Stimulated activated naive CD4-positive, alpha-beta T cell (primary cell): ENCODE data around the gene POLR3K.
"Not testable (repeated sequence)": the region's sequence is repeated elsewhere in the genome, so short reads cannot be mapped to it uniquely, and the experiment has no call there.

Experiments
- DNase-seq, 6 experiments: peaks; one replicate each; lab custom pipeline; 2025; lab: John Stamatoyannopoulos, UW

POLR3K gene

GRCh38 chr16:63998-64913 lies 10.8 kb upstream of the POLR3K start:
- no peak for DNase-seq

GRCh38 chr16:63466-63865 lies 10.1 kb upstream of the POLR3K start:
- no peak for DNase-seq

- DNase-seq = no peak
These were observed 9.6 kb upstream of the POLR3K start for GRCh38 chr16:62968-63391.

DNA sequence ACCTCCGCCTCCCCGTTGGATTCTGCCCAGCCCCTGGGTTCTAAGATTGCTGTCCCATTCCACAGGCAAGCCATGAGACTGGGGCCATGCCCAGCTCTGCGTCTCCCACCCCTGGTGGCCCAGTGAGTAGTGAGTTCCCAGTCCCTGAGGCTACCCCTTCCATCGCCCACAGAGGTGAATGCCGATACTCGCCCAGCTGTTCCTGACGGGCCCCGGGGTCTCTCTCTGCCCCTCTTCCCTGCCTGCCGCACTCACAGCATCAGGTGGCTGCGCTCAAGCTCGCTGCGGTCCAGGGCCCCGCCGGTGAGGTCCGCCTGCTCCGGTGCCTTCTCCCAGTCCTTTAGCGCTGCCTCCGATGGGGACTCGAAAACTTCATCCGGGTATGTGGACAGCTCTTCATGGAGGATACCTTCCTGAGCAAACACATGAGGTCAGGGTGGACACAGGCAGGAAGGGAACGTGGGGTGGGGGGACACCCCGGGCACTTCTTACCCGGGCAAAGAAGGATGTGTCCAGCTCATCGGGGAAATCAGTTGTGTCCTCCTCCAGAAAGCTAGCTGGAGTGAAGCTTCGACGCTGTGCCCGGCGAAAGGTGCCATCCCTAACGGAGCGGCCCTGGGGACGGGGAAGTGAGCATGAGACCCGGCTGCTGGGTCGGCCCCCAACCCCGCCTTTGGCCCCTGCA lies 9.0 kb upstream of the POLR3K start:
- no peak for DNase-seq

DNA sequence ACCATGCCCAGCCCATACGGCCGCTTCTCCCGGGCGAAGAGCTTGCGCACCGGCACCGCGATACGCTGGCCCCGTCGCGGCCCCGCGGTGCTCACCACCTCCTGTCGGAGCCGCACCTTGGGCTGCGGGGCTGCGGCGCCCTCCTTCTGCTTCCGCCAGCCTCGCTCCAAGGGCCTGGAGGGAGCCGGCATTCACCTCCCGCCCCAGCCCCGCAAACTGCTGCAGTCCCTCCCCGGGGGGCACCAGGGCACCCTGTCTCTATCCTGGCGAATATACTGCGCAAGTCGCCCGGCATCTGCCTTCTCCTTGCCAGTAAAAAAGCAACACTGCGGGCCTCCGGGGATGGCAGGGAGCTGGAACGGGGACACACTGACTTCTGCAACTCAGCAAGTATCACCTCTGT lies 8.5 kb upstream of the POLR3K start:
- no peak for DNase-seq

GRCh38 chr16:60929-61878 lies 7.8 kb upstream of the POLR3K start:
- no peak for DNase-seq

- no peak for DNase-seq
These were observed 6.8 kb upstream of the POLR3K start for GRCh38 chr16:60166-60565.

GRCh38 chr16:59440-60059 lies 6.1 kb upstream of the POLR3K start:
- no peak for DNase-seq

DNA sequence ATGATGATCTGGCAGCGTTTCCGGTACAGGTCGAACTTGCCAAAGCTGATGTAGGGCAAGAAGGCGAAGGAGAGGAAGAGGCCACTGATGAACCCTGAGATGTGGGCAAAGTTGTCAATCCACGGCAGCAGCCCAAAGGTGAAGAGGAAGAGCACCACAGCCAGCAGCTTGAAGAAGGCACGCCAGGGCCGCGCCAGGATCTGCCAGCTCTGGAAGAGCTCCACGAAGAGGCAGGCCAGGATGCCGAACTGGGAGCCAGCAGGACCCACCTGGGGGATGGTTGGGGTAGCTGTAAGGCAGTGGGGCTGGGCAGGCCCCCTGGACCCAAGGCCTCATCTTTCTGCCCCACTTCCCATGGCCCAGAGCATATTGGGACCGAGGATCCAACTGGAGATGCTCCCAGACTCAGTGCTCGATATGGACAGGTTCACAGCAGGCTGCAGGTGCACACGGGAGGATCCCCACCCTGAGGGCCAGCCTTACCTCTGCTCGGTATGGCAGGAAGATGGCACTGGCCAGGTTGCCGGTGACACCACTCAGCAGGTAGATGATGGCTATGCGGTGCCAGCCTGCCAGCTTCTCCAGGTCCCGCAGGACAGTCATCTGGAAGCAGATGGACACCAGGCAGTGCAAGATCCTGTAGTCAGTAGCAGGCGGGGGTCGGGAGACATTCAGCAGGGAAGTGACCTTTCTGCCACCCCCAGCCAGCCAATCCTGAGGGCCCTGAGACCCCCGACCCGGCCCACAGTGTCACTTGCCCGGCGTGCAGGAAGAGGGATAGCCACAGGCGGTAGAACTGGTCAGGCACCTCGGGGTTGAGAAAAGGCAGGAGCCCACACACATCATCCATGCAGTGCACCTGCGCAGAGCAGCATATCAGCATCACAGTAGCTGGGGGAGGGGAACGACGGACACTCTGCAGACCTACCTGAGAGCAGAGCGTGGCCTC lies 5.4 kb upstream of the POLR3K start:
- DNase-seq = no peak

DNA sequence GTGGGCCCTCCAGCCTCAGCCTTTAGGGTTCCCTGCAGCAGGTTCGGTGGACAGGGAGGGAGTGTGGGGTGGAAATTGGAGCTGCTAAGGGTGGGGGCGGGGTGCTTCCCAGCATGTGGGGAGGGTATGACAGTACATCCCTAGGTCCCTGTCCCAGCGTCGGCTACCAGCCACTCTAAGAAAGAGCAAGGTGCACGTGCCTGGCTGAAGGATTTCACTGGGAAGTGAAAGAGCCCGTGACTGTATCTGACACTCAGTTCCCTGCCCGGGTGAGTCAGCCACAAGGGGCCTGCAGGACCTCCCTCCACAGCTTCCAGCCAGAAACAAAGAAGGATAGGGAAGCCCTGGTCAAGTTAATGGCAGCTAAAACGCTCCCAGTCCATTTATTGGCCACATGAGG lies 4.3 kb upstream of the POLR3K start:
- no peak for DNase-seq

DNA sequence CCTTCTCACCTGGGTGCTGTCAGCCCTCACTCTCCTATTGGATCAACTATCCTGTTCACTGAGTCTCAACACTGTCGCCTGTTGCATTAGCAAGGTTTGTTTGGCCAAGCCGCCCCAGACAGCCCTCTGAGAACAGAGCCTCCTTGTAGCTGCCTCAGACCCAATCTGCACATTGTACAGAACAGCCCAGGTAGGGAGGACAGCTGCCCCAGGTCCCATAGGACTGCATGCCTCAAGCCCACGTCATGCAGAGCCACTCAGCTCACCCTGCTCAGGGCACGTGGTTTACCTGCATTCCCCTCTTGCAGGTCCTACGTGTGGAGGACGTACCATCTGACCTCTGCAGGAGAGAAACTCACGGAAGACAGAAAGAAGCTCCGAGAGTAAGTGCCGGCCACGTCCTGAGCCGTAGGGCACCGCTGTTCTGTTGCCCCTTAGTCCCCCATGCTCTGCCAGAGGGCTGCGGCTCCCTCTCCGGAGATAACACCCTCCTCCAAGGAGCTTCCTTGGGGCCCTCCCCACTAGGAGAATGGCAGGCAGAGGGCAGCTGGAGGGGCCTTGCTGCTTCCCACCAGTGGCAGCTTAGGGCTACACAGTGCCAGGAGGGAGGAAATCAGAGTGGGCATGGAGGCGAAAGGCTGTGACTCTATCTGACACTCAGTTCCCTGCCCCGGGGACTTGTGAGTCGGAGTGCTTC lies 3.0 kb upstream of the POLR3K start:
- no peak for DNase-seq

DNA sequence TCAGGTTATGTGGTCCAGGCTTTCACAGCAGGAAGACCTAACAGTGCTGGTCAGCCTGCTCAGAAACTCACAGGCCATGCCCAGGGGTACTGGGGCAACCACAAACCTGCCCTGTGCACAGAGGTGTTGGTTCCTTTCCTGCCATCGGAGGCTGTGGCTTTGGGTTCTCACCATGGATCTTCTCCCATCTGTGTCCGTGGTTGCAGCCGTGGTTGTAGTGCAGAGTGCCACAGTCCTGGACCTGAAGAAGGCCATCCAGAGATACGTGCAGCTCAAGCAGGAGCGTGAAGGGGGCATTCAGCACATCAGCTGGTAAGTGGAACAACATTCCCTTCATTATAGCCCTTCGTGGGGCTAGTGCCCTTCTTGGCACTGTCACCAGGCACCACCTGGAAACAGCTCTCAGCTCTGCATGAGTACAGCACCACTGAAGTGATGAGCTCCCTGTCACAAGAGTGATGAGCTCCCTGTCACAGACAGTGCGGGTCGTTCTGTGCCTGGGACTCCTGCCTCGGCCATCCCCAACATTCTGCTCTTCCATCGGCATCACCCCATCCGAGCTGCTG lies 2.2 kb upstream of the POLR3K start:
- no peak for DNase-seq

DNA sequence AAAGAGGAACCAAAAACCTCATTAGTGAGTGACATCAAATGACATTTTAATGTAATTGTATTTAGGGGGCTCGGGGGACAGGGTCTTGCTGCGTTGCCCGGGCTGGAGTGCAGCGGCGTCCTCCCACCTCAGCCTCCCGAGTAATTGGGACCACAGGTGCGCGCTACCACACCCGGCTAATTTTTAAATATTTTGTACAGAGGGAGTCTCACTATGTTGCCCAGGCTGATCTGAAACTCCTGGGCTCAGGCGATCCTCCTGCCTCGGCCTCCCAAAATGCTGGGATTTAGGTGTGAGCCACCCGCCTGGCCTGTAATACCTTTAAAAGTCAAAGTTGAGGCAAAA lies 801 bp upstream of the POLR3K start:
- DNase-seq = no peak

- no peak for DNase-seq
These were observed 2.4 kb downstream of the POLR3K start for GRCh38 chr16:50769-51591.

GRCh38 chr16:47234-47633 lies 6.2 kb downstream of the POLR3K start:
- DNase-seq = no peak

DNA sequence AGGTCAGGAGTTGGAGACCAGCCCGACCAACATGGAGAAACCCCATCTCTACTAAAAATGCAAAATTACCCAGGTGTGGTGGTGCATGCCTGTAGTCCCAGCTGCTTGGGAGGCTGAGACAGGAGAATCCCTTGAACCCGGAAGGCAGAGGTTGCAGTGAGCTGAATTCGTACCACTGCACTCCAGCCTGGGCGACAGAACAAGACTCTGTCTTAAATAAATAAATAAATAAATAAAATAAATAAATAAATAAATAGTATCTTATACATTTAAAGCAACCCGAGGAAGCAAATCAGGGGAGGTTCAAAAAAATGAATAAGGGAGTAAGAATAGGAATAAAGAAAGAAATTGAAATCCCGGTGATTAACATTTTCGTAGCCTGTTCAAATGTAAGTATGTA lies 6.9 kb downstream of the POLR3K start:
- not testable (repeated sequence) for DNase-seq

- DNase-seq = no peak
These were observed 8.0 kb downstream of the POLR3K start for GRCh38 chr16:45454-45853.

DNA sequence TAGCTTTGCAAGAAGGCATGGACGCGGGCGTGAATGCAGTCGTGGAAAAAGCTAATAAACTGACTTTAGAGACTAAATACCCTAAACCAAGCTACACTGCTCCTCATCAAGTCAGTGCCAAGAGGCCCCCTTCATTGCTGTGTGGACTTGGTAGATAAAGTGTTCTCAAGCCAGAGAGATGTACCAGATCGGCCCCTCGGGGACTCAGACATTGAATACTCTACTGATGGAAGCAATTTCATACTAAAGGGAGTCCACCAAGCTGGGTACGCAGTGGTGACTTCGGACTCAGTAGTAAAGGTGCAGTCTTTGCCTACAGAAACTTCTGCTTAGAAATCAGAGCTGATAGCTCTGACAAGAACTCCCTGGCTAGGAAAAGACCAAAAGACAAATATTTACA lies 8.8 kb downstream of the POLR3K start:
- no peak for DNase-seq

- DNase-seq = no peak
These were observed 10.1 kb downstream of the POLR3K start for GRCh38 chr16:43294-43693.
